Activated effector memory CD4-positive, alpha-beta T cell treated with Interleukin-2 at 50 U/mL for 16 hours (primary cell): Measurements from ENCODE around the gene BTBD18.

Experiments
- DNase-seq: peaks from one replicate; pipeline ENCODE4 v3.0.0-alpha.2; 2020

BTBD18 gene

GRCh38 chr11:57751676-57752253 is at the start of gene BTBD18:
BTBD18 (minus strand) TSS chr11:57751819; CDS start chr11:57751188, 631 bp downstream.
- no peak for DNase-seq

GRCh38 chr11:57801183-57801485 is 49.5 kb upstream of the BTBD18 start:
- DNase-seq = no peak

GRCh38 chr11:57800444-57801182 is 49.0 kb upstream of the BTBD18 start:
- DNase-seq = no peak

GRCh38 chr11:57798905-57799559 is 47.4 kb upstream of the BTBD18 start:
- no peak for DNase-seq

GRCh38 chr11:57793351-57794115 is 41.9 kb upstream of the BTBD18 start:
- DNase-seq = no peak

GRCh38 chr11:57792870-57793269 is 41.3 kb upstream of the BTBD18 start:
- no peak for DNase-seq

- peak; percentile 80 for DNase-seq
Measured at GRCh38 chr11:57792060-57792541, 40.5 kb upstream of the BTBD18 start.

- DNase-seq = no peak
Measured at GRCh38 chr11:57791321-57792059, 39.9 kb upstream of the BTBD18 start.

- DNase-seq = no peak
Measured at GRCh38 chr11:57788703-57789088, 37.1 kb upstream of the BTBD18 start.

- DNase-seq = no peak
Measured at GRCh38 chr11:57787920-57788702, 36.5 kb upstream of the BTBD18 start.

GRCh38 chr11:57787006-57787604 is 35.5 kb upstream of the BTBD18 start:
- DNase-seq = no peak

- no peak for DNase-seq
Measured at GRCh38 chr11:57786436-57786835, 34.8 kb upstream of the BTBD18 start.

- no peak for DNase-seq
Measured at GRCh38 chr11:57785072-57785471, 33.5 kb upstream of the BTBD18 start.

- no peak for DNase-seq
Measured at GRCh38 chr11:57781529-57781943, 29.9 kb upstream of the BTBD18 start.

GRCh38 chr11:57779276-57779675 is 27.7 kb upstream of the BTBD18 start:
- no peak for DNase-seq

- DNase-seq = no peak
Measured at GRCh38 chr11:57778318-57779037, 26.9 kb upstream of the BTBD18 start.

GRCh38 chr11:57777969-57778317 is 26.3 kb upstream of the BTBD18 start:
- no peak for DNase-seq

GRCh38 chr11:57776577-57777210 is 25.1 kb upstream of the BTBD18 start:
- no peak for DNase-seq

- DNase-seq = no peak
Measured at GRCh38 chr11:57776031-57776521, 24.5 kb upstream of the BTBD18 start.

GRCh38 chr11:57775491-57775890 is 23.9 kb upstream of the BTBD18 start:
- no peak for DNase-seq
